Hippocampal formation (tissue), 2 donors: Measurements from ENCODE around the gene TEX28.
A peak's percentile ranks its signal among the peaks of the same experiment; 100 is the strongest.
"Not testable (repeated sequence)": the region's sequence is repeated elsewhere in the genome, so short reads cannot be mapped to it uniquely, and the experiment has no call there.

Experiments
- DNase-seq, 2 donors: peaks; one replicate each; lab custom pipeline; 2025; lab: John Stamatoyannopoulos, UW

TEX28 gene

DNA sequence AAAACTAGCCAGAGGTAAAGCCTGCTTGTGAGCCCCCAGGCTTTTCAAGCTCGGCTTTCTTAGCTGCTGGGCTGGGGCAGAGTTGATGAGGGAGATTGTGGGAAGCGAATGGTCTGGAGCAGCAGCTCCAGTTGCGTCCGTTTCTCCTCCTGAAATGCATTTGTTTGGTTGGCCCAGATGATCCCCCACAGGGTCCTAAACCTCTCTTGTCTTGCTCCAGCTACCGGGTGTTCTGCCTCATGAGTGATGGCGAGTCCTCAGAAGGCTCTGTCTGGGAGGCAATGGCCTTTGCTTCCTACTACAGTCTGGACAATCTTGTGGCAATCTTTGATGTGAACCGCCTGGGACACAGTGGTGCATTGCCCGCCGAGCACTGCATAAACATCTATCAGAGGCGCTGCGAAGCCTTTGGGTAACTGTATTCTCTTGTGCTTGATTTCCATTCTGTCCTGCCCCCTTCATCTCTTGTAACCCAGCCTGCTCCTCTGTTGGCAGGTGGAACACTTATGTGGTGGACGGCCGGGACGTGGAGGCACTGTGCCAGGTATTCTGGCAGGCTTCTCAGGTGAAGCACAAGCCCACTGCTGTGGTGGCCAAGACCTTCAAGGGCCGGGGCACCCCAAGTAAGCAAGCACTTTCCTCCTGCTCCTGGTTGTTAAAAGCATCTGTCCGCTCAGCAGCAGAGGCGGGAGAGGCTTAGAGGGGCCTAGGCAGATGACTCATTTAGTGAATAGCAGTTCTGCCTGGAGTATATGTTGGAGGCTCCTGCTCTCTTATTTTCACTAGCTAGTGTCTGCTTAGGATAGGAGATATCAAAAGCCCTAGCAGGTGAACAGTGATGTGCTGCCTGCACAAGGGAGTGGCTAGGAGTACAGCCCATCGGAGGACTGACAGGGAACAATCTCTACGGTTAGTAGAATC, 16.0 kb upstream of the TEX28 start:
- no peak for DNase-seq

DNA sequence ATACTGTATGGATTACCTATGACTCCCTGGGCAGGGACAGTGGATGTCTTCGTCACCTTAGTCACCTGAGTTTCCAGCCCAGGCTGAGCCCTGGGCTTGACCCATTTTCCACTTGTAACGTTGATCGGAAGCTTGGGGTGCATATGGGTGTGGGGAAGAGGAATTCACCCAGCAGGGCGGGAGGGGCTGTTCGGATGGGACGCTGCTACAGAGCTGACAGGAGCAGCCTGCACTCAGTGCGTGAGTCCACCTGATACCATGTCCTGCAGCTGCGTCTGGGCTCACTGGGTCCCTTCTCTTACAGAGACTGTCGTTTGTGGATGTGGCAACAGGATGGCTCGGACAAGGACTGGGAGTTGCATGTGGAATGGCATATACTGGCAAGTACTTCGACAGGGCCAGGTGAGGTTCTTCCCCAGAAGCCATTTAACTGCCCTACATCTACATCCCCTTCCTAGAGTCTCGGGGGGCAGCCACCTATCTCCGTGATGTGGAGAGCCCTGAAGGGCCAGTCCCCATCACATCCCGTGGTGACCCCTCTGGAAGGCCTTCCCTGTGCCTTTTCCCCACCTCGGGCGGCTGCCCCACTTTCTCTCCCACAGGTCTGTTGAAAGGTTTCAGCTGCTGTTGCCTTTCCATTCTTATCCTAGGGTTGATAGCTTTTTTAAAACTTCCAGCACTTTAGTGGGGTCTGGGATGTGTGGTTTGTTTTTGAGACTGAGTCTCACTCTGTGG, 14.3 kb upstream of the TEX28 start:
- DNase-seq: no peak

- peak in 1 of 2 donors; percentile 17 for DNase-seq
Measured at GRCh38 chrX:154308108-154308946, 13.4 kb upstream of the TEX28 start.

- DNase-seq: no peak
Measured at GRCh38 chrX:154307202-154307601, 12.3 kb upstream of the TEX28 start.

DNA sequence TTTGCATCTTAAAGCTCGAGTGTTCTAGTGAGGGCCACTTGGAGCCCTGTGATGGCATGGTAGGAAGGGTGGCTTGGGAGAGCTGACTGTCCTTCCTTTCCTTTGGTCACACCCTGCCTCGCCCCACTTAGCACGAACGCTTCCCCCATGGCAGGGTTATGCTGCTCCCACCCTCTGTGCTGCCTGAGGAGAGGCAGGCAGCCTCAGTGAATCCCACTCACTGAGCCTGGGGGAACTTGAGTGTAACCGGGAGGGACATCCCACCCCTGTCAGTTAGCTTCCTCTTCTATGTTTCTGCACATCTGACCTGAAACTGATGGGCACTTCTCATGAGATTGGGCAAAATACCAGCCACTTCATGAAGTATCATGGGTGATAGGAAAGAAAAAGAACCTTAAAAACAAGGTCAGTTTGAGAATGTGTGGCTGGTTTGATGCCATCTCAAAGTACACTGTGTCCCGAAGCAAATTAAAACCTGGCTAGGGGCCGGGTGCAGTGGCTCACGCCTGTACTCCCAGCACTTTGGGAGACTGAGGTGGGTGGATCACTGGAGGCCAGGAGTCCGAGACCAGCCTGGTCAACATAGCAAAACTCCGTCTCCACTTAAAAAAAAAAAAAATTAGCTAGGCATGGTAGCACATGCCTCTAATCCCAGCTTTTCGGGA, 10.7 kb upstream of the TEX28 start:
- DNase-seq: no peak

- no peak for DNase-seq
Measured at GRCh38 chrX:154304846-154305245, 9.9 kb upstream of the TEX28 start.

- DNase-seq: no peak
Measured at GRCh38 chrX:154303476-154303875, 8.6 kb upstream of the TEX28 start.

DNA sequence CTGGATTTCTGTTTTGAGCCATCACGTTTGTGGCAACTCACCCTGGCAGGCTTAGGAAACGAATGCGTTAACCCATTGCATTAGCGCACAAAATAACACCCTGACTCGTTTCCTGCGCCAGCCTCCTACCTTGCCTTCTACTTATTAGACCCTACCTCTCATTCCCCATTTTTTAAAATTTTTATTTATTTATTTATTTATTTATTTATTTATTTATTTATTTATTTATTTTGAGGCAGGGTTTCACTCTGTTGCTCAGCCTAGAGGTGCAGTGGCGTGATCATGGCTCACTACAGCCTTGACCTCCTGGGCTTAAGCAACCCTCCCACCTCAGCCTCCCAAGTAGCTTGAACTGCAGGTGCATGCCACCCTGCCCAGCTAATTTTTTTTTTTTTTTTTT, 8.1 kb upstream of the TEX28 start:
- DNase-seq: not testable (repeated sequence)

DNA sequence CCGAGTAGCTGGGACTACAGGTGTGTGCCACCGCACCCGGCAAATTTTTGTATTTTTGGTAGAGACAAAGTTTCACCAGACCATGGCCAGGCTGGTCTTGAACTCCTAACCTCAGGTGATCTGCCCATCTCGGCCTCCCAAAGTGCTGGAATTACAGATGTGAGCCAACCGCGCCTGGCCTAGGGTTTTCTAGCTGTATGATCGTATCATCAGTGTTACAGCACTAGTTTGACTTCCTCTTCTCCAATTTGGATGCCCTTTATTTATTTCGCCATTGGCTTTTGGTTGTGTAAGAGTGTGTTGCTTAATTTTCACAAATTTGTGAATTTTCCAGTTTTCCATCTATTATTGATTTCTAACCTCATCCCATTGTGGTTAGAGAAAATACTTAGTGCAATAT, 5.9 kb upstream of the TEX28 start:
- DNase-seq: no peak

DNA sequence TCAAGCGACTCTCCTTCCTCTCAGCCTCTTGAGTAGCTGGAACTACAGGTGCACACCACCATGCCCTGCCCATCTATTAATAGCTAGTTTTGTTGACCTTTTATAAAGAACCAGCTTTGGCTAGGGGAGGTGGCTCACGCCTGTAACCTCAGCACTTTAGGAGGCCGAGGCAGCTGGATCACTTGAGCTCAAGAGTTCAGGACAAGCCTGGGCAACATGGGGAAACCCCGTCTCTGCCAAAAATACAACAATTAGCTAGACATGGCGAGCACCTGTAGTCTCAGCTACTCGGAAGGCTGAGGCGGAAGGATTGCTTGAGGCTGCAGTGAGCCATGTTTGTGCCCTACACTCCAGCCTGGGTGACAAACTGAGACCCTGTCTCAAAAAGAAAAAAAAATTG, 3.4 kb upstream of the TEX28 start:
- DNase-seq: no peak

DNA sequence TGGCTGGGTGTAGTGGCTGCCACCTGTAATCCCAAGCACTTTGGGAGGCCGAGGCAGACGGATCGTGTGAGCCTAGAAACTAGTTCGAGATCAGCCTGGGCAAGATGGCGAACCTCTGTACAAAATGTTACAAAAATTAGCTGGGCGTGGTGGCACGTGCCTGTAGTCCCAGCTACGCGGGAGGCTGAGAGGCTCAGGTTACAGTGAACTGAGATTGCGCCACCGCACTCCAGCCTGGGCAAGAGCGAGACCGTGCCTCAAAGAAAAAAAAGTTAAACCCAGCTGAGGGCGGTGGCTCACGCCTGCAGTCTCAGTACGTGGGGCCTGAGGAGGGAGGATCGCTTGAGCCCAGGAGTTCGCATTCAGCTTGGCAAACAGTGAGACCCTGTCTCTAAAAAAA, 1.8 kb upstream of the TEX28 start:
- no peak for DNase-seq

DNA sequence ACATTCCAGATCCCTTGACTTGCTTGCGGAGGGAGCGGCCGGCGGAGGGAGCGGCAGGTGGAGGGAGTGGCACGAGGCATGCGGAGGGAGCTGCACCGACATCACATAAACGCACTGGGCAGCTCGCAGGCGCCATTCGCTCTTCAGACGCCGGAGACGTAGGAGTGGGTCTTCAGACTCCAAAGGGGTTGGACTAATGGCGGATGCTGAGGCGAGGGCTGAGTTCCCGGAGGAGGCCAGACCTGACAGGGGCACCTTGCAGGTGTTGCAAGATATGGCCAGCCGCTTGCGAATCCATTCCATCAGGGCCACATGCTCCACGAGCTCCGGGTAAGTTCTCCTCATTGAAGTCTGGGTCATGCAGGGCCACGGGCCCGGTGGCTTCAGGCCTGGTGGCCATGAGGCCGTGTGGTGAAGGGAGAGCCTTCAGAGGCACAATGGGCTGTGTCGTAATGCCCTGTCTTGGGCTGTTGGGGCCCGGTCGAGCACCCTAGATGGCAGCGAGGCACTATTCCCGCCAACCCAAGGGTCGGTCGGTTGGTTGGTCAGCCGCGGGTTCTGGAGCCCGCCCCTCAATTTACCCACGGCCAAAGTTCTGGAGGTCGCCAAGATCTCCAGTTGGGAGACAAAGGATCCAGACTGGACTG, 863 bp upstream of the TEX28 start, which contains the start of gene TKTL1:
TSS of gene TKTL1 (plus strand) at position 132 of the 647 bp plus-strand sequence. CDS start at position 197, 65 bp downstream.
- no peak for DNase-seq

DNA sequence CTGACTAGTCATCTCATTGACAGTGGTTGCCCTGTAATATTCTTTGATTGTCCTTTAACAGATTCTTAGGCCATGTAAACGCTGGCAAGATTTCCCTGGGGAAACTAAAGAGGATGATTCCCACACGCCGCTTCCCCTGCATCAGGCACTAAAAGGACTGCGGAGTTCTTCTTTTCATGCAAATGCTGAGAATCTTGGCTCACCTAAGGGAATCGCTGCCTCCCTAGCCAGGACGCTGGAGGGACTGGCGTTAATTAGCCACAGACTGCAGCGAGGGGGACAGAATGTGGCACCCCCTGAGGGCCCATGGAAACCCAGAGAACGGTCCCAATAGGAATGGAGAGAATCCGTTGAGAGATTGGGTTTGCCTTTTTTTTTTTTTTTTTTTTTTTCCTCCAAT, 8.5 kb downstream of the TEX28 start:
- DNase-seq: not testable (repeated sequence)

GRCh38 chrX:154284489-154285338, 10.2 kb downstream of the TEX28 start:
- DNase-seq: not testable (repeated sequence)

DNA sequence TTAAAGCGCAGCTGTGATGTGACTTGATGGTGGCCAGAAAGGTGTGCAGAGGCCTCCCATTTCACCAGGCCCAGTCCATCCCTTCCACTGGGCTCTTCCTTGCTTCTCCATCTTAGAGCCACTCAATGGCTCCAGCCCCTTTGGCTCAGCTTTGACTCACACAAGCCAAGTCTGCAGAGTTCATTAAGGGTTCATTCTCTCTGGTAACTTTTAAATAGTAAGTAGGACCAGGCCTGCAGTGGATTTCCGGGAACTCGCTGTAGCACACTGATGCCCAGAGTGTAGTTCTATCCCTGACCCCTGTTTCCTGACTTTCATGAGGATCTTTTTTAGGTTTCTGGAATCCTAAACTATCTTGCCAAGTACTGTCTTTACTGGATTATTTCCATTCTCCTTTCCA, 25.7 kb downstream of the TEX28 start:
- DNase-seq: not testable (repeated sequence)

DNA sequence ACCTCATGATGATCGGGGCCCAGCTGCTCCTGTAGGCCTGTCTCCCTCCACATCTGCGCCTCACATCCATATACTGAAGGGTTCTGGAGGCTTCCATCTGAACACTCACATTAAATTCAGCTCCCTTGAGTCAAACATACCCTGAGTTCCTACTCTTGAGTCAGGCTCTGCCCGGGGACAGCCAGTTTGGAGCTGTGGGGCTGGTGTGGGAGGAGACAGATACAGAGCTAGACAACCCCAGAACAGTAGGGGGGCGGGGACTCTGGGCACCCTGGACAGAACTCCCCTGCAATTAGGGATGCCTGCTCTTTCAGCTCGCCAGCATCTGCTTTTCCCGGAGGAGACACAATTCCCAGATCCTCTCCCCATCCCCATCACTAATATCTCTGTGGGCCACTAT, 31.9 kb downstream of the TEX28 start:
- DNase-seq: not testable (repeated sequence)

GRCh38 chrX:154258711-154259110, 36.2 kb downstream of the TEX28 start:
- not testable (repeated sequence) for DNase-seq

DNA sequence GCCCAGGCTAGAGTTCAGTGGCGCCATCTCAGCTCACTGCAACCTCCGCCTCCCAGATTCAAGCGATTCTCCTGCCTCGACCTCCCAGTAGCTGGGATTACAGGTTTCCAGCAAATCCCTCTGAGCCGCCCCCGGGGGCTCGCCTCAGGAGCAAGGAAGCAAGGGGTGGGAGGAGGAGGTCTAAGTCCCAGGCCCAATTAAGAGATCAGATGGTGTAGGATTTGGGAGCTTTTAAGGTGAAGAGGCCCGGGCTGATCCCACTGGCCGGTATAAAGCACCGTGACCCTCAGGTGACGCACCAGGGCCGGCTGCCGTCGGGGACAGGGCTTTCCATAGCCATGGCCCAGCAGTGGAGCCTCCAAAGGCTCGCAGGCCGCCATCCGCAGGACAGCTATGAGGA, 37.6 kb downstream of the TEX28 start, which contains the start of gene OPN1MW3:
TSS of gene OPN1MW3 (plus strand) at position 301 of the 400 bp plus-strand sequence. CDS start at position 339, 38 bp downstream.
- not testable (repeated sequence) for DNase-seq

DNA sequence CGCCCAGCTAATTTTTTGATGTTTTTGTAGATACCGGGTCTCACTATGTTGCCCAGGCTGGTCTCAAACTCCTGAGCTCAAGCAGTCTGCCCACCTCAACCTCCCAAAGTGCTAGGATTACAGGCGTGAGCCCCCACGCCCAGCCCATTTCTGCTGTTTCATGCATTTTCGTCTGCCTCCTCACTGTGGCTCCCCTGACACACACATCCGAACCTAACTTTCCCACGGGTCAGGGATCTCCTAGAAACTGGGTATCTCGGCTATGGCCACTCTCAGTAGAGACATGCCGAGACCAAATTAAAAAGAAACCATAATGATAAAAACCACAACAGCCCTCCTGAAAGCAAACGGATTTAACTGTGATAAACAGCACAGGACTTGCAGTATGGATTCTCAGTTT, 46.8 kb downstream of the TEX28 start:
- DNase-seq: not testable (repeated sequence)
